Thymus (tissue), 11 donors: ENCODE results near the gene CFP. TPM values are rescaled to one million over a fixed set of nuclear protein-coding genes. Genes with fewer than 3 reads are reported as not detected.

Source experiments
- DNase-seq, 9 donors: peaks; one replicate each; pipeline ENCODE4 v3.0.0-alpha.2; 2013; ENCODE audit warnings: low spot score in 9 of 9, low read depth in 6 of 9, missing footprints in 1 of 9
- H3K27ac ChIP-seq, 2 donors: one replicate each; pipeline ENCODE4 v1.5.1; 2013; ENCODE audit warnings: control low read depth in 1 of 2, low read depth in 1 of 2, low read length in 1 of 2, mild to moderate bottlenecking in 1 of 2, moderate library complexity in 1 of 2
- H3K27me3 ChIP-seq, 2 donors: one replicate each; pipeline ENCODE4 v1.5.1; 2013; ENCODE audit warnings: low read length in 1 of 2; ENCODE audit not compliant: control insufficient read depth in 2 of 2, insufficient read depth in 1 of 2
- H3K36me3 ChIP-seq, 2 donors: one replicate each; pipeline ENCODE4 v1.5.1; 2013; ENCODE audit warnings: low read length in 1 of 2, mild to moderate bottlenecking in 1 of 2, moderate library complexity in 1 of 2; ENCODE audit not compliant: control insufficient read depth in 2 of 2, insufficient read depth in 2 of 2
- H3K4me1 ChIP-seq, 2 donors: one replicate each; pipeline ENCODE4 v1.5.1; 2013; ENCODE audit warnings: low read length in 2 of 2; ENCODE audit not compliant: control insufficient read depth in 2 of 2, insufficient read depth in 2 of 2
- H3K4me3 ChIP-seq, 2 donors: one replicate each; pipeline ENCODE4 v1.5.1; 2013; ENCODE audit warnings: low read length in 2 of 2, control low read depth in 1 of 2, mild to moderate bottlenecking in 1 of 2
- H3K9me3 ChIP-seq, 2 donors: one replicate each; pipeline ENCODE4 v1.5.1; 2013; ENCODE audit warnings: low read length in 1 of 2, mild to moderate bottlenecking in 1 of 2; ENCODE audit not compliant: control insufficient read depth in 2 of 2, insufficient read depth in 1 of 2
- WGBS: extraction: QIAGEN DNeasy Blood & Tissue Kit; methylation state at CpG from one replicate; pipeline ENCODE4 v1.1.7; 2013; 5-methylcytosine and 5-hydroxymethylcytosine counted together
- polyA plus RNA-seq: library from polyadenylated mRNA; stranded (reverse); fragments of 200-250 nt; gene quantifications from one replicate; pipeline ENCODE4 v1.2.3, GENCODE V29; 2013
- total RNA-seq: library from RNA; stranded (reverse); fragments of 120-200 nt; gene quantifications from one replicate; pipeline ENCODE4 v1.2.4, GENCODE V29; 2013
- donor health status: healthy.

Gene CFP
- total and polyA plus RNA-seq, 2 donors, result 19.8 to 27.8 TPM

- H3K4me1 ChIP-seq, result peaks cover 0 to 5% of the 10 kb centered on the region in 2 donors
- peaks cover 0 to 4% of the 10 kb centered on the region in 2 donors for H3K9me3 ChIP-seq
- no peak overlapping the region for H3K27ac ChIP-seq
- H3K27me3 ChIP-seq, result peaks cover 0 to 8% of the 10 kb centered on the region in 2 donors
- no peak for DNase-seq
- H3K4me3 ChIP-seq, result peak overlapping the region; percentile 29 to 33
- WGBS, result 37% methylated on average over 27 of the region's 27 CpGs
- H3K36me3 ChIP-seq, result peaks cover 3 to 22% of the 10 kb centered on the region in 2 donors
Measured at GRCh38 chrX:47574547-47575301, 55.0 kb downstream of the CFP start.

GRCh38 chrX:47574076-47574546, 55.6 kb downstream of the CFP start:
- DNase-seq, result no peak
- peak overlapping the region; percentile 29 to 33 for H3K4me3 ChIP-seq
- 6% methylated on average over 40 of the region's 41 CpGs for WGBS
- H3K27ac ChIP-seq, result peak overlapping the region in 1 of 2 donors; percentile 52
- H3K36me3 ChIP-seq, result peaks cover 8 to 28% of the 10 kb centered on the region in 2 donors
- peaks cover 0 to 8% of the 10 kb centered on the region in 2 donors for H3K27me3 ChIP-seq
- H3K4me1 ChIP-seq, result peaks cover 0 to 5% of the 10 kb centered on the region in 2 donors
- H3K9me3 ChIP-seq, result peaks cover 0 to 6% of the 10 kb centered on the region in 2 donors

GRCh38 chrX:47573341-47574075, 56.2 kb downstream of the CFP start:
- peaks cover 0 to 5% of the 10 kb centered on the region in 2 donors for H3K4me1 ChIP-seq
- peak overlapping the region; percentile 18 to 29 for H3K4me3 ChIP-seq
- 75% methylated on average over 20 of the region's 20 CpGs for WGBS
- H3K9me3 ChIP-seq, result peaks cover 0 to 6% of the 10 kb centered on the region in 2 donors
- peaks cover 13 to 34% of the 10 kb centered on the region in 2 donors for H3K36me3 ChIP-seq
- H3K27me3 ChIP-seq, result peaks cover 0 to 8% of the 10 kb centered on the region in 2 donors
- DNase-seq, result no peak
- H3K27ac ChIP-seq, result peak overlapping the region in 1 of 2 donors; percentile 42

Other genes starting within 250 kb of the CFP start
- gene ZNF41, start 146.7 kb downstream of the CFP start, total RNA-seq, result 9.3 TPM
- gene ZNF41, start 146.7 kb downstream of the CFP start, polyA plus RNA-seq, result 4.6 TPM
- gene ARAF, start 68.7 kb downstream of the CFP start, total RNA-seq, result 24.3 TPM
- 84.9 TPM for gene ARAF, start 68.7 kb downstream of the CFP start, polyA plus RNA-seq
- 45.3 TPM for gene TIMP1, start 47.5 kb downstream of the CFP start, total RNA-seq
- gene TIMP1, start 47.5 kb downstream of the CFP start, polyA plus RNA-seq, result 344 TPM
- 0.52 TPM for gene SYN1, start 10.1 kb downstream of the CFP start, total RNA-seq
- gene SYN1, start 10.1 kb downstream of the CFP start, polyA plus RNA-seq, result 4.0 TPM
- gene ELK1, start 20.6 kb upstream of the CFP start, total RNA-seq, result 10.8 TPM
- gene ELK1, start 20.6 kb upstream of the CFP start, polyA plus RNA-seq, result 21.7 TPM
- gene UXT, start 29.2 kb upstream of the CFP start, total RNA-seq, result 199 TPM
- 242 TPM for gene UXT, start 29.2 kb upstream of the CFP start, polyA plus RNA-seq
- 7.7 TPM for gene ZNF81, start 207.0 kb upstream of the CFP start, total RNA-seq
- gene ZNF81, start 207.0 kb upstream of the CFP start, polyA plus RNA-seq, result 2.3 TPM